Measurements from ENCODE around the gene LTBP2.

The LTBP2 gene

GRCh38 chr14:74519316-74520074 lies 92.5 kb downstream of the LTBP2 start:
- Histone ChIP-seq H3K4me1 (ENCODE audit: low read length) (no peaks in the 10 kb centered on the region), H3K4me2 (ENCODE audit: low read depth, low read length) (no peak overlapping the region), H3K9ac (ENCODE audit: low read length) (no peak overlapping the region), H2AFZ (ENCODE audit: low read length) (no peak overlapping the region), H4K20me1 (ENCODE audit: insufficient read depth, low read length) (no peaks in the 10 kb centered on the region), H3K36me3 (replicated peaks; ENCODE audit: insufficient read depth, low read length) (no peaks in the 10 kb centered on the region), H3K4me3 (ENCODE audit: low read length) (no peak overlapping the region), H3K27ac (ENCODE audit: low read length) (no peak overlapping the region), H3K9me2 (replicated peaks; ENCODE audit: insufficient read depth, low read length) (no peaks in the 10 kb centered on the region), H3K79me2 (ENCODE audit: low read length) (no peaks in the 10 kb centered on the region), H3K9me3 (replicated peaks; ENCODE audit: insufficient read depth, low read length) (no peaks in the 10 kb centered on the region), H3F3A (ENCODE audit: insufficient read depth, low read length) (no peaks in the 10 kb centered on the region), H3K27me3 (replicated peaks; ENCODE audit: insufficient read depth, low read length) (peaks cover 55% of the 10 kb centered on the region)
- DNase-seq: no peak
- no peak for TF ChIP-seq EZH2 (optimal IDR thresholded peaks at IDR 0.05; ENCODE audit: low read depth, low read length)
- TF ChIP-seq CTCF (IDR thresholded peaks at IDR 0.05; ENCODE audit: low read length): no peak
- no peak for TF ChIP-seq EZH2phosphoT487 (IDR thresholded peaks at IDR 0.05; ENCODE audit: low read length)

- Histone ChIP-seq H3F3A (ENCODE audit: insufficient read depth, low read length) (no peaks in the 10 kb centered on the region), H3K27ac (ENCODE audit: low read length) (no peak overlapping the region), H3K4me1 (ENCODE audit: low read length) (no peaks in the 10 kb centered on the region), H3K79me2 (ENCODE audit: low read length) (no peaks in the 10 kb centered on the region), H3K4me3 (ENCODE audit: low read length) (no peak overlapping the region), H3K9me2 (replicated peaks; ENCODE audit: insufficient read depth, low read length) (no peaks in the 10 kb centered on the region), H2AFZ (ENCODE audit: low read length) (no peak overlapping the region), H3K36me3 (replicated peaks; ENCODE audit: insufficient read depth, low read length) (no peaks in the 10 kb centered on the region), H3K9ac (ENCODE audit: low read length) (no peak overlapping the region), H3K4me2 (ENCODE audit: low read depth, low read length) (no peak overlapping the region), H3K27me3 (replicated peaks; ENCODE audit: insufficient read depth, low read length) (peaks cover 57% of the 10 kb centered on the region), H4K20me1 (ENCODE audit: insufficient read depth, low read length) (no peaks in the 10 kb centered on the region), H3K9me3 (replicated peaks; ENCODE audit: insufficient read depth, low read length) (no peaks in the 10 kb centered on the region)
- no peak for TF ChIP-seq EZH2phosphoT487 (IDR thresholded peaks at IDR 0.05; ENCODE audit: low read length)
- no peak for TF ChIP-seq EZH2 (optimal IDR thresholded peaks at IDR 0.05; ENCODE audit: low read depth, low read length)
- no peak for TF ChIP-seq CTCF (IDR thresholded peaks at IDR 0.05; ENCODE audit: low read length)
- no peak for DNase-seq
These were observed 93.8 kb downstream of the LTBP2 start for GRCh38 chr14:74518221-74518620.

- no peaks in the 10 kb centered on the region for H3F3A ChIP-seq (ENCODE audit: insufficient read depth, low read length)
- TF ChIP-seq CTCF (IDR thresholded peaks at IDR 0.05; ENCODE audit: low read length) (no peak), EZH2phosphoT487 (IDR thresholded peaks at IDR 0.05; ENCODE audit: low read length) (no peak), EZH2 (optimal IDR thresholded peaks at IDR 0.05; ENCODE audit: low read depth, low read length) (no peak)
- no peaks in the 10 kb centered on the region for H3K9me2 ChIP-seq (replicated peaks; ENCODE audit: insufficient read depth, low read length)
- no peaks in the 10 kb centered on the region for H3K36me3 ChIP-seq (replicated peaks; ENCODE audit: insufficient read depth, low read length)
- H3K27me3 ChIP-seq (replicated peaks; ENCODE audit: insufficient read depth, low read length): peaks cover 62% of the 10 kb centered on the region
- no peaks in the 10 kb centered on the region for H3K79me2 ChIP-seq (ENCODE audit: low read length)
- no peak overlapping the region for H3K27ac ChIP-seq (ENCODE audit: low read length)
- no peak overlapping the region for H3K4me3 ChIP-seq (ENCODE audit: low read length)
- H3K4me1 ChIP-seq (ENCODE audit: low read length): no peaks in the 10 kb centered on the region
- no peak for DNase-seq
- no peak overlapping the region for H3K9ac ChIP-seq (ENCODE audit: low read length)
- no peaks in the 10 kb centered on the region for H4K20me1 ChIP-seq (ENCODE audit: insufficient read depth, low read length)
- H3K4me2 ChIP-seq (ENCODE audit: low read depth, low read length): no peak overlapping the region
- H2AFZ ChIP-seq (ENCODE audit: low read length): no peak overlapping the region
- no peaks in the 10 kb centered on the region for H3K9me3 ChIP-seq (replicated peaks; ENCODE audit: insufficient read depth, low read length)
These were observed 94.3 kb downstream of the LTBP2 start for GRCh38 chr14:74517731-74518130.

Data from MM.1S (cell line).